HepG2 (cell line): Measurements from ENCODE around the gene SP4. TPM values are rescaled to one million over a fixed set of nuclear protein-coding genes. Genes with fewer than 3 reads are reported as not detected.

Source experiments
- ATAC-seq: fragments of 200-7000 bp; cut with Tn5 transposase; 3 replicates; pipeline ENCODE4 v1.9.1; 2020; ENCODE audit warnings: mild to moderate bottlenecking, moderate library complexity
- BruUV-seq: library from RNA; stranded (reverse); fragments of 400-500 nt; replicated peaks from 2 replicates; lab custom pipeline; 2021; lab: Mats Ljungman, UMichigan
- CTCF ChIA-PET: fragments of 300-600 bp; formaldehyde crosslinking; extraction: SDS; loops from one replicate; lab custom pipeline; 2021; ENCODE audit warnings: low total read pairs, inconsistent platforms, low intra/inter-chr PET ratio; lab: Yijun Ruan, JAX
- POLR2A ChIA-PET: fragments of 350-600 bp; sonication (Branson Sonifier 250); formaldehyde crosslinking; loops from one replicate; lab custom pipeline; 2020; ENCODE audit warnings: antibody characterized with exemption, inconsistent platforms; lab: Yijun Ruan, JAX
- DNase-seq: peaks from one replicate; pipeline ENCODE4 v3.0.0-alpha.2; 2015; ENCODE audit warnings: low spot score
- FAIRE-seq: peaks from 3 replicates; lab custom pipeline; 2011; peaks lifted over from hg19 to GRCh38; lab: Jason Lieb, UNC
- H2AFZ ChIP-seq: one replicate; pipeline ENCODE4 v1.6.1; 2011; ENCODE audit warnings: low read length, inconsistent platforms
- H3K27ac ChIP-seq: fragments of 300-600 bp; 3 replicates; pipeline ENCODE4 v1.8.0; 2011; ENCODE audit warnings: mixed run types, mild to moderate bottlenecking, mixed read lengths, low read length, inconsistent platforms; ENCODE audit not compliant: insufficient read depth; ENCODE audit errors: extremely low read length
- H3K27me3 ChIP-seq, 2 experiments: fragments of 200-600 bp in 1 of 2; 2 replicates in 1 of 2; 3 replicates in 1 of 2; pipeline versions ENCODE4 v1.6.0 to v1.8.0; 2011; ENCODE audit warnings: low read length in 2 of 2, mild to moderate bottlenecking in 2 of 2, moderate library complexity in 2 of 2, inconsistent platforms in 1 of 2; ENCODE audit not compliant: insufficient read depth in 2 of 2, control insufficient read depth in 1 of 2
- H3K36me3 ChIP-seq, 2 experiments: fragments of 200-600 bp in 1 of 2; replicated peaks in 1 of 2; 2 replicates in 1 of 2; 3 replicates in 1 of 2; pipeline versions ENCODE4 v1.5.1 to v1.8.0; 2011; ENCODE audit warnings: low read length in 2 of 2, inconsistent platforms in 1 of 2; ENCODE audit not compliant: insufficient read depth in 2 of 2, control insufficient read depth in 1 of 2
- H3K4me1 ChIP-seq: 2 replicates; pipeline ENCODE4 v1.5.1; 2012; ENCODE audit warnings: low read length, inconsistent platforms; ENCODE audit not compliant: insufficient read depth
- H3K4me2 ChIP-seq: 2 replicates; pipeline ENCODE4 v1.6.0; 2011; ENCODE audit warnings: low read depth, low read length, inconsistent platforms
- H3K4me3 ChIP-seq, 3 experiments: fragments of 200-600 bp in 1 of 3; sonication (generic), shearing (Covaris generic) in 1 of 3; replicated peaks in 1 of 3; 2 replicates each; pipeline ENCODE4 v1.5.1; 2011 to 2016; ENCODE audit warnings: low read length in 3 of 3, inconsistent platforms in 2 of 3, low read depth in 2 of 3, mild to moderate bottlenecking in 2 of 3, control low read depth in 1 of 3, mixed read lengths in 1 of 3; ENCODE audit not compliant: insufficient read depth in 1 of 3
- H3K79me2 ChIP-seq: one replicate; pipeline ENCODE4 v1.6.1; 2011; ENCODE audit warnings: low read length, inconsistent platforms; ENCODE audit not compliant: insufficient read depth
- H3K9ac ChIP-seq: 2 replicates; pipeline ENCODE4 v1.6.0; 2011; ENCODE audit warnings: mild to moderate bottlenecking, low read depth, low read length, inconsistent platforms; ENCODE audit not compliant: insufficient read depth
- H3K9me3 ChIP-seq: 2 replicates; pipeline ENCODE4 v1.5.1; 2012; ENCODE audit warnings: mild to moderate bottlenecking, low read length
- H4K20me1 ChIP-seq: 2 replicates; pipeline ENCODE4 v1.6.0; 2011; ENCODE audit warnings: inconsistent platforms, mild to moderate bottlenecking, low read length, moderate library complexity; ENCODE audit not compliant: insufficient read depth
- ATF5 ChIP-seq: sonication (generic); formaldehyde crosslinking; IDR thresholded peaks from 2 replicates; pipeline ENCODE4 v1.4.0; 2020; ENCODE audit warnings: mild to moderate bottlenecking, low read depth, missing genetic modification reagents
- ATM ChIP-seq: fragments of 450-650 bp; IDR thresholded peaks from 2 replicates; pipeline ENCODE4 v1.7.1; 2017; ENCODE audit warnings: mild to moderate bottlenecking, borderline replicate concordance
- DBP ChIP-seq: sonication (generic); formaldehyde crosslinking; IDR thresholded peaks from 2 replicates; pipeline ENCODE4 v1.4.0; 2020; ENCODE audit warnings: missing genetic modification reagents; ENCODE audit errors: not compliant biosample characterization
- EEA1 ChIP-seq: sonication (generic); formaldehyde crosslinking; IDR thresholded peaks from 2 replicates; pipeline ENCODE4 v1.5.1; 2020; ENCODE audit warnings: mild to moderate bottlenecking, missing genetic modification reagents, borderline replicate concordance
- ELF4 ChIP-seq: sonication (generic); formaldehyde crosslinking; IDR thresholded peaks from 2 replicates; pipeline ENCODE4 v1.5.0; 2020; ENCODE audit warnings: missing genetic modification reagents, mild to moderate bottlenecking, moderate library complexity, borderline replicate concordance
- FOSL1 ChIP-seq: sonication (generic); formaldehyde crosslinking; IDR thresholded peaks from 2 replicates; pipeline ENCODE4 v1.9.0; 2021; ENCODE audit warnings: missing genetic modification reagents, borderline replicate concordance
- MTF2 ChIP-seq: sonication (generic); formaldehyde crosslinking; IDR thresholded peaks from 2 replicates; pipeline ENCODE4 v1.5.0; 2020; ENCODE audit warnings: missing genetic modification reagents, borderline replicate concordance
- MXD4 ChIP-seq: IDR thresholded peaks from 2 replicates; pipeline ENCODE4 v1.6.1; 2016; ENCODE audit warnings: mild to moderate bottlenecking, missing biosample characterization, missing genetic modification reagents
- POLR2AphosphoS5 ChIP-seq: IDR thresholded peaks from 2 replicates; pipeline ENCODE4 v1.6.1; 2012; ENCODE audit warnings: low read depth, low read length
- REPIN1 ChIP-seq: sonication (generic); formaldehyde crosslinking; IDR thresholded peaks from 2 replicates; pipeline ENCODE4 v1.8.0; 2022; ENCODE audit warnings: missing genetic modification reagents, low read depth, mild to moderate bottlenecking, borderline replicate concordance
- ZBTB37 ChIP-seq: sonication (generic); formaldehyde crosslinking; IDR thresholded peaks from 2 replicates; pipeline ENCODE4 v1.4.0; 2020; ENCODE audit warnings: mild to moderate bottlenecking, missing genetic modification reagents
- ZEB1 ChIP-seq: IDR thresholded peaks from 2 replicates; pipeline ENCODE4 v1.6.1; 2012; ENCODE audit warnings: mild to moderate bottlenecking, low read depth, inconsistent platforms; ENCODE audit not compliant: insufficient replicate concordance
- ZNF274 ChIP-seq: sonication (generic); formaldehyde crosslinking; IDR thresholded peaks from 2 replicates; pipeline ENCODE4 v1.5.1; 2020; ENCODE audit warnings: mild to moderate bottlenecking, missing genetic modification reagents
- ZNF296 ChIP-seq: sonication (generic); formaldehyde crosslinking; conservative IDR thresholded peaks from 2 replicates; pipeline ENCODE4 v1.5.0; 2020; ENCODE audit warnings: mild to moderate bottlenecking, missing genetic modification reagents
- ZNF317 ChIP-seq: sonication (generic); formaldehyde crosslinking; IDR thresholded peaks from 2 replicates; pipeline ENCODE4 v1.5.0; 2020; ENCODE audit warnings: mild to moderate bottlenecking, missing genetic modification reagents
- ZNF383 ChIP-seq: sonication (generic); formaldehyde crosslinking; IDR thresholded peaks from 2 replicates; pipeline ENCODE4 v1.4.0; 2020; ENCODE audit warnings: missing genetic modification reagents, mild to moderate bottlenecking, borderline replicate concordance
- ZNF510 ChIP-seq: sonication (generic); formaldehyde crosslinking; IDR thresholded peaks from 2 replicates; pipeline ENCODE4 v1.4.0; 2020; ENCODE audit warnings: low read depth, mild to moderate bottlenecking, missing genetic modification reagents
- ZSCAN22 ChIP-seq: sonication (generic); formaldehyde crosslinking; IDR thresholded peaks from 2 replicates; pipeline ENCODE4 v1.4.0; 2020; ENCODE audit warnings: mild to moderate bottlenecking, missing genetic modification reagents
- WGBS: methylation state at CpG from one replicate; pipeline ENCODE4 v1.1.6; 2017; ENCODE audit warnings: low lambda C conversion rate; 5-methylcytosine and 5-hydroxymethylcytosine counted together
- in situ Hi-C: cut with HindIII; loops from 2 replicates; pipeline ENCODE4 v1.10.0; 2017; ENCODE audit warnings: low pct_unique_long_range_greater_than_20kb; ENCODE audit not compliant: extremely low pct_ligation_motif_present
- intact Hi-C: fragments of 100-400 bp; cut with micrococcal nuclease; formaldehyde crosslinking; loops from one replicate; pipeline ENCODE4 v1.10.0; 2022; ENCODE audit not compliant: unreplicated experiment
- polyA plus RNA-seq, 8 experiments: library from polyadenylated mRNA; depleted of rRNA in 3 of 8; stranded (reverse) in 7 of 8; unstranded in 1 of 8; fragments of >200 nt; fragmentation: Illumina TruSeq in 4 of 8; extraction: Trizol in 4 of 8; gene quantifications; 2 replicates each; pipeline versions ENCODE4 v1.2.1 to v1.2.3, GENCODE V29; 2011 to 2016; ENCODE audit warnings: low read depth in 4 of 8, missing spikeins in 1 of 8, mixed read lengths in 1 of 8; ENCODE audit not compliant: insufficient read depth in 1 of 8
- total RNA-seq, 5 experiments: library from RNA; depleted of rRNA; stranded (reverse); fragments of >200 nt; fragmentation: Illumina TruSeq; extraction: Trizol; gene quantifications; 2 replicates each; pipeline ENCODE4 v1.2.3, GENCODE V29; 2016; ENCODE audit warnings: low read depth in 1 of 5

The SP4 gene
- total and polyA plus RNA-seq, 2 of the 13 experiments (the other 11 are each of a cell fraction or from before 2014, with no cell fraction given): 2.7 to 4.8 TPM

GRCh38 chr7:21454906-21455305 lies 27.0 kb downstream of the SP4 start:
- no peak overlapping the region for H2AFZ ChIP-seq
- DNase-seq: no peak
- peaks cover 45% of the 10 kb centered on the region for H3K9me3 ChIP-seq
- H3K4me1 ChIP-seq: no peaks in the 10 kb centered on the region
- BruUV-seq: no TSS peak
- no peak overlapping the region for H3K4me3 ChIP-seq
- no peak overlapping the region for H3K9ac ChIP-seq
- FAIRE-seq: no peak
- WGBS: 100% methylated on average over 1 of the region's 1 CpG
- no peak overlapping the region for H3K27ac ChIP-seq
- in situ Hi-C loops: no loop called here
- H3K4me2 ChIP-seq: no peak overlapping the region
- CTCF ChIA-PET: no interaction called here
- intact Hi-C loops: no loop called here
- no peaks in the 10 kb centered on the region for H3K27me3 ChIP-seq
- H4K20me1 ChIP-seq: no peaks in the 10 kb centered on the region
- no peaks in the 10 kb centered on the region for H3K79me2 ChIP-seq
- POLR2A ChIA-PET: no interaction called here
- no peak for ATAC-seq
- no peak for TF ChIP-seq ELF4 (CRISPR knock-in tag)
- no peak for TF ChIP-seq POLR2AphosphoS5
- TF ChIP-seq ATF5 (CRISPR knock-in tag): no peak
- TF ChIP-seq ZSCAN22: no peak
- no peak for TF ChIP-seq ZBTB37 (CRISPR knock-in tag)
- TF ChIP-seq ZNF274 (CRISPR knock-in tag): no peak
- TF ChIP-seq EEA1 (CRISPR knock-in tag): no peak
- no peak for TF ChIP-seq ZNF317 (CRISPR knock-in tag)
- no peak for TF ChIP-seq MTF2
- no peak for TF ChIP-seq ZNF510 (CRISPR knock-in tag)
- no peak for TF ChIP-seq ZEB1
- TF ChIP-seq REPIN1 (CRISPR knock-in tag): no peak
- no peak for TF ChIP-seq FOSL1
- no peak for TF ChIP-seq MXD4
- no peak for TF ChIP-seq DBP (CRISPR knock-in tag)
- no peak for TF ChIP-seq ZNF383 (CRISPR knock-in tag)
- no peak for TF ChIP-seq ATM
- no peak for TF ChIP-seq ZNF296 (CRISPR knock-in tag)
- 0 out of 5 replicates have a peak, but pooled peaks cover 0 to 1% of the 10 kb centered on the region in 2 experiments for H3K36me3 ChIP-seq
